ENCODE measurements around the gene GAK.

DNA sequence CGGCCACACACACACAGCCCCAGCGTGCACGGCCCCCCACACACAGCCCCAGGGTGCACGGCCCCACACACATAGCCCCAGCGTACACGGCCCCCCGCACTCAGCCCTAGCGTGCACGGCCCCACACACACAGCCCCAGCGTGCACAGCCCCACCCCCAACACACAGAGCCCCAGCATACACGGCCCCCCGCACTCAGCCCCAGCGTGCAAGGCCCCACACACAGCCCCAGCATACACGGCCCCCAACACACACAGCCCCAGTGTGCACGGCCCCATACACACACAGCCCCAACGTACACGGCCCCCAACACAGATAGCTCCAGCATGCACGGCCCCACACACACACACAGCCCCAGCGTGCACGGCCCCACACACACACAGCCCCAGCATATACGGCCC lies 17.6 kb downstream of the GAK start:
- TF ChIP-seq, protein P1, sequence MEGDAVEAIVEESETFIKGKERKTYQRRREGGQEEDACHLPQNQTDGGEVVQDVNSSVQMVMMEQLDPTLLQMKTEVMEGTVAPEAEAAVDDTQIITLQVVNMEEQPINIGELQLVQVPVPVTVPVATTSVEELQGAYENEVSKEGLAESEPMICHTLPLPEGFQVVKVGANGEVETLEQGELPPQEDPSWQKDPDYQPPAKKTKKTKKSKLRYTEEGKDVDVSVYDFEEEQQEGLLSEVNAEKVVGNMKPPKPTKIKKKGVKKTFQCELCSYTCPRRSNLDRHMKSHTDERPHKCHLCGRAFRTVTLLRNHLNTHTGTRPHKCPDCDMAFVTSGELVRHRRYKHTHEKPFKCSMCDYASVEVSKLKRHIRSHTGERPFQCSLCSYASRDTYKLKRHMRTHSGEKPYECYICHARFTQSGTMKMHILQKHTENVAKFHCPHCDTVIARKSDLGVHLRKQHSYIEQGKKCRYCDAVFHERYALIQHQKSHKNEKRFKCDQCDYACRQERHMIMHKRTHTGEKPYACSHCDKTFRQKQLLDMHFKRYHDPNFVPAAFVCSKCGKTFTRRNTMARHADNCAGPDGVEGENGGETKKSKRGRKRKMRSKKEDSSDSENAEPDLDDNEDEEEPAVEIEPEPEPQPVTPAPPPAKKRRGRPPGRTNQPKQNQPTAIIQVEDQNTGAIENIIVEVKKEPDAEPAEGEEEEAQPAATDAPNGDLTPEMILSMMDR (IDR thresholded peaks at IDR 0.05; ENCODE audit: poor library complexity, severe bottlenecking): no peak
- TF ChIP-seq POLR2AphosphoS5 (IDR thresholded peaks at IDR 0.05): no peak
- TF ChIP-seq, protein P2, sequence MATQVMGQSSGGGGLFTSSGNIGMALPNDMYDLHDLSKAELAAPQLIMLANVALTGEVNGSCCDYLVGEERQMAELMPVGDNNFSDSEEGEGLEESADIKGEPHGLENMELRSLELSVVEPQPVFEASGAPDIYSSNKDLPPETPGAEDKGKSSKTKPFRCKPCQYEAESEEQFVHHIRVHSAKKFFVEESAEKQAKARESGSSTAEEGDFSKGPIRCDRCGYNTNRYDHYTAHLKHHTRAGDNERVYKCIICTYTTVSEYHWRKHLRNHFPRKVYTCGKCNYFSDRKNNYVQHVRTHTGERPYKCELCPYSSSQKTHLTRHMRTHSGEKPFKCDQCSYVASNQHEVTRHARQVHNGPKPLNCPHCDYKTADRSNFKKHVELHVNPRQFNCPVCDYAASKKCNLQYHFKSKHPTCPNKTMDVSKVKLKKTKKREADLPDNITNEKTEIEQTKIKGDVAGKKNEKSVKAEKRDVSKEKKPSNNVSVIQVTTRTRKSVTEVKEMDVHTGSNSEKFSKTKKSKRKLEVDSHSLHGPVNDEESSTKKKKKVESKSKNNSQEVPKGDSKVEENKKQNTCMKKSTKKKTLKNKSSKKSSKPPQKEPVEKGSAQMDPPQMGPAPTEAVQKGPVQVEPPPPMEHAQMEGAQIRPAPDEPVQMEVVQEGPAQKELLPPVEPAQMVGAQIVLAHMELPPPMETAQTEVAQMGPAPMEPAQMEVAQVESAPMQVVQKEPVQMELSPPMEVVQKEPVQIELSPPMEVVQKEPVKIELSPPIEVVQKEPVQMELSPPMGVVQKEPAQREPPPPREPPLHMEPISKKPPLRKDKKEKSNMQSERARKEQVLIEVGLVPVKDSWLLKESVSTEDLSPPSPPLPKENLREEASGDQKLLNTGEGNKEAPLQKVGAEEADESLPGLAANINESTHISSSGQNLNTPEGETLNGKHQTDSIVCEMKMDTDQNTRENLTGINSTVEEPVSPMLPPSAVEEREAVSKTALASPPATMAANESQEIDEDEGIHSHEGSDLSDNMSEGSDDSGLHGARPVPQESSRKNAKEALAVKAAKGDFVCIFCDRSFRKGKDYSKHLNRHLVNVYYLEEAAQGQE (IDR thresholded peaks at IDR 0.05; ENCODE audit: borderline replicate concordance): no peak
- no peak for TF ChIP-seq EZH2 (IDR thresholded peaks at IDR 0.05; ENCODE audit: borderline replicate concordance, insufficient read depth, low read length, poor library complexity, severe bottlenecking)
- no peak for TF ChIP-seq TAF1 (IDR thresholded peaks at IDR 0.05; ENCODE audit: low read depth)
- TF ChIP-seq EP300 (conservative IDR thresholded peaks at IDR 0.05; ENCODE audit: poor library complexity, severe bottlenecking): no peak
- TF ChIP-seq SMC3 (conservative IDR thresholded peaks at IDR 0.05; ENCODE audit: poor library complexity): no peak
- TF ChIP-seq MXI1 (conservative IDR thresholded peaks at IDR 0.05; ENCODE audit: poor library complexity, severe bottlenecking): no peak
- no peak for TF ChIP-seq RAD21 (conservative IDR thresholded peaks at IDR 0.05)
